ENCODE measurements around the gene PDLIM7. TPM values are rescaled to one million over a fixed set of nuclear protein-coding genes. Genes with fewer than 3 reads are reported as not detected.

Gene PDLIM7
- total and polyA plus RNA-seq, 2 of the 8 experiments (the other 6 are each of a cell fraction or from before 2014, with no cell fraction given): 67.3 to 94.2 TPM

GRCh38 chr5:177530638-177531037, 33.2 kb upstream of the PDLIM7 start (continued):
- TF ChIP-seq, protein P1, sequence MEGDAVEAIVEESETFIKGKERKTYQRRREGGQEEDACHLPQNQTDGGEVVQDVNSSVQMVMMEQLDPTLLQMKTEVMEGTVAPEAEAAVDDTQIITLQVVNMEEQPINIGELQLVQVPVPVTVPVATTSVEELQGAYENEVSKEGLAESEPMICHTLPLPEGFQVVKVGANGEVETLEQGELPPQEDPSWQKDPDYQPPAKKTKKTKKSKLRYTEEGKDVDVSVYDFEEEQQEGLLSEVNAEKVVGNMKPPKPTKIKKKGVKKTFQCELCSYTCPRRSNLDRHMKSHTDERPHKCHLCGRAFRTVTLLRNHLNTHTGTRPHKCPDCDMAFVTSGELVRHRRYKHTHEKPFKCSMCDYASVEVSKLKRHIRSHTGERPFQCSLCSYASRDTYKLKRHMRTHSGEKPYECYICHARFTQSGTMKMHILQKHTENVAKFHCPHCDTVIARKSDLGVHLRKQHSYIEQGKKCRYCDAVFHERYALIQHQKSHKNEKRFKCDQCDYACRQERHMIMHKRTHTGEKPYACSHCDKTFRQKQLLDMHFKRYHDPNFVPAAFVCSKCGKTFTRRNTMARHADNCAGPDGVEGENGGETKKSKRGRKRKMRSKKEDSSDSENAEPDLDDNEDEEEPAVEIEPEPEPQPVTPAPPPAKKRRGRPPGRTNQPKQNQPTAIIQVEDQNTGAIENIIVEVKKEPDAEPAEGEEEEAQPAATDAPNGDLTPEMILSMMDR (IDR thresholded peaks at IDR 0.05; ENCODE audit: control extremely low read depth in 1 of 3, insufficient read depth in 1 of 3, low read depth in 1 of 3, low read length in 3 of 3): no peak
- TF ChIP-seq RBBP5 (IDR thresholded peaks at IDR 0.05; ENCODE audit: borderline replicate concordance, low read depth, low read length) (no peak), YY1 (IDR thresholded peaks at IDR 0.05; ENCODE audit: low read depth, low read length) (no peak)

Measured in H1 (cell line).